Glutamatergic neuron (in vitro differentiated cells): ENCODE measurements around the gene CYB5R4. TPM values are rescaled to one million over a fixed set of nuclear protein-coding genes. Genes with fewer than 3 reads are reported as not detected.

Source experiments
- DNase-seq: peaks from one replicate; pipeline ENCODE4 v3.0.0; 2022
- H3K27ac Mint-ChIP-seq: one replicate; pipeline ENCODE4 v1.8.0; 2020; ENCODE audit warnings: mild to moderate bottlenecking, mixed read lengths, inconsistent platforms; ENCODE audit not compliant: unreplicated experiment
- H3K27me3 Mint-ChIP-seq: one replicate; pipeline ENCODE4 v1.8.0; 2020; ENCODE audit warnings: mild to moderate bottlenecking, moderate library complexity, mixed read lengths, inconsistent platforms; ENCODE audit not compliant: unreplicated experiment
- H3K36me3 Mint-ChIP-seq: one replicate; pipeline ENCODE4 v1.8.0; 2020; ENCODE audit warnings: mild to moderate bottlenecking, mixed read lengths, inconsistent platforms; ENCODE audit not compliant: unreplicated experiment
- H3K4me1 Mint-ChIP-seq: one replicate; pipeline ENCODE4 v1.8.0; 2020; ENCODE audit warnings: mild to moderate bottlenecking, low read depth, mixed read lengths, inconsistent platforms; ENCODE audit not compliant: unreplicated experiment
- H3K4me3 Mint-ChIP-seq: one replicate; pipeline ENCODE4 v1.8.0; 2020; ENCODE audit warnings: mild to moderate bottlenecking, mixed read lengths, inconsistent platforms; ENCODE audit not compliant: unreplicated experiment
- H3K9me3 Mint-ChIP-seq: one replicate; pipeline ENCODE4 v1.8.0; 2020; ENCODE audit warnings: mild to moderate bottlenecking, moderate library complexity, mixed read lengths, inconsistent platforms; ENCODE audit not compliant: unreplicated experiment
- CTCF ChIP-seq: fragments of 200-600 bp; sonication (generic); IDR thresholded peaks from one replicate; pipeline ENCODE4 v1.5.0; 2021; ENCODE audit not compliant: partially characterized antibody, unreplicated experiment
- total RNA-seq: library from RNA; stranded (reverse); fragmentation: NEBNext Ultra II Directional; extraction: Animal tissue kit (Norgen Biotek cat#: 25700); gene quantifications from one replicate; pipeline ENCODE4 v1.2.1, GENCODE V29; 2021; ENCODE audit not compliant: unreplicated experiment

Gene CYB5R4
- total RNA-seq, 1 donor from 2014 or later: 23.1 TPM

GRCh38 chr6:83868639-83869038, 9.2 kb downstream of the CYB5R4 start:
- Mint-ChIP-seq H3K36me3 (peaks cover 20% of the 10 kb centered on the region), H3K27me3 (no peaks in the 10 kb centered on the region), H3K9me3 (peaks cover 3% of the 10 kb centered on the region), H3K4me1 (no peaks in the 10 kb centered on the region), H3K4me3 (no peak overlapping the region), H3K27ac (no peak overlapping the region)
- no peak for TF ChIP-seq CTCF
- no peak for DNase-seq

- Mint-ChIP-seq H3K27ac (no peak overlapping the region), H3K36me3 (peaks cover 20% of the 10 kb centered on the region), H3K27me3 (no peaks in the 10 kb centered on the region), H3K9me3 (peaks cover 4% of the 10 kb centered on the region), H3K4me3 (no peak overlapping the region), H3K4me1 (no peaks in the 10 kb centered on the region)
- DNase-seq: no peak
- TF ChIP-seq CTCF: no peak
Observed at GRCh38 chr6:83870649-83871048, 11.2 kb downstream of the CYB5R4 start.

DNA sequence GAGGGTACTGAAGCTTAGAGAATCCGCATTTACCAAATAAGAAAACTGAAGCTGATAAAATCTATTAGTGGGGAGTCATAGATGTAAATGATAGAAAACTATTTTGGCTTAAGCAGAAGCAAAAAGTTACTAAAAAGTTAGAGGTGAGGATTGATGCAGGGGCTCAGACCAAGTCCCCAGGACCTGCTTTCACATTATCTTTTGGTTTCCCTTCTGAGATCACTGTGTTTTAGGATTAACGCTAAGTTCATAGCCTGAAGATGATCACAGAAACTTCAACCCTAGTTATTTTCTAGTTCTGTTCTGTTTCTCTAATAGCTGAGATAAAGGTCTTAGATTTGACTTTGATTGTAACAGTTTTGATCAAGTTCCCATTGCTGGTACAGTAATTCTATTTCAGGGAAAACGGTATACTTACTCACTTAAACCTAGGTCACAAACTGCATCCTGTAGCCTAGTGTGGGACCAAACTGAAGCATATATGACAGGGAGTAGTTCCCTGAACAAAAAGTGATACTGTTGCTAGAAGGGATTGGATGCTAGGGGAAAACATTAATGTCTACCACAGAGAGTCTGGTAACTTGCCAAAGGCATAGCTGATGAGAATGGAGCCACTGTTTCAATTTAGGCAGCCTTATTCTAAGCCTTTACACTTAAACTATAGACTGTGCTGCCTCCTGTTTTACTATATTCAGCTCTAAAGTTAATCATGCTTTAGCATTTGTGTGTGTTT, 13.1 kb downstream of the CYB5R4 start:
- no peak for TF ChIP-seq CTCF
- Mint-ChIP-seq H3K4me1 (peaks cover under 1% of the 10 kb centered on the region), H3K36me3 (peaks cover 12% of the 10 kb centered on the region), H3K27ac (no peak overlapping the region), H3K9me3 (peaks cover 2% of the 10 kb centered on the region), H3K27me3 (no peaks in the 10 kb centered on the region), H3K4me3 (no peak overlapping the region)
- no peak for DNase-seq

- Mint-ChIP-seq H3K9me3 (peaks cover 2% of the 10 kb centered on the region), H3K4me3 (no peak overlapping the region), H3K27me3 (no peaks in the 10 kb centered on the region), H3K36me3 (no peaks in the 10 kb centered on the region), H3K27ac (no peak overlapping the region), H3K4me1 (peaks cover 1% of the 10 kb centered on the region)
- DNase-seq: no peak
- no peak for TF ChIP-seq CTCF
Observed at GRCh38 chr6:83873869-83874268, 14.4 kb downstream of the CYB5R4 start.

GRCh38 chr6:83875843-83876242, 16.4 kb downstream of the CYB5R4 start:
- Mint-ChIP-seq H3K4me1 (peaks cover 8% of the 10 kb centered on the region), H3K4me3 (no peak overlapping the region), H3K9me3 (peaks cover 2% of the 10 kb centered on the region), H3K27me3 (peaks cover 1% of the 10 kb centered on the region), H3K36me3 (no peaks in the 10 kb centered on the region), H3K27ac (no peak overlapping the region)
- no peak for DNase-seq
- TF ChIP-seq CTCF: no peak
